Fibroblast of lung (primary cell): ENCODE measurements around the gene ASTL. TPM values are rescaled to one million over a fixed set of nuclear protein-coding genes. Genes with fewer than 3 reads are reported as not detected.

Experiments used
- DNase-seq, 2 donors: peaks; one replicate each; pipeline versions ENCODE4 v3.0.0 to v3.0.0-alpha.2; 2010; ENCODE audit warnings: low read depth in 2 of 2
- H2AFZ ChIP-seq: 2 replicates; pipeline ENCODE4 v1.5.1; 2012; ENCODE audit warnings: low read length, control low read depth, inconsistent platforms
- H3K27ac ChIP-seq: 2 replicates; pipeline ENCODE4 v1.5.1; 2011; ENCODE audit warnings: low read length, control low read depth; ENCODE audit not compliant: insufficient read depth
- H3K27me3 ChIP-seq: 2 replicates; pipeline ENCODE4 v1.5.1; 2011; ENCODE audit warnings: mild to moderate bottlenecking, low read length; ENCODE audit not compliant: control insufficient read depth, insufficient read depth
- H3K36me3 ChIP-seq: 2 replicates; pipeline ENCODE4 v1.5.1; 2011; ENCODE audit warnings: low read length; ENCODE audit not compliant: control insufficient read depth, insufficient read depth
- H3K4me1 ChIP-seq: 2 replicates; pipeline ENCODE4 v1.5.1; 2011; ENCODE audit warnings: low read length; ENCODE audit not compliant: control insufficient read depth, insufficient read depth; ENCODE audit errors: extremely low read depth
- H3K4me2 ChIP-seq: 2 replicates; pipeline ENCODE4 v1.5.1; 2011; ENCODE audit warnings: low read length, control low read depth; ENCODE audit not compliant: insufficient read depth; ENCODE audit errors: extremely low read depth
- H3K4me3 ChIP-seq, 4 experiments: fragments of 200-600 bp in 1 of 4; sonication (generic) in 1 of 4; replicated peaks in 1 of 4; 2 replicates each; pipeline ENCODE4 v1.5.1; 2011 to 2016; ENCODE audit warnings: low read length in 4 of 4, low read depth in 3 of 4, mild to moderate bottlenecking in 3 of 4, control low read depth in 2 of 4, inconsistent platforms in 1 of 4, mixed read lengths in 1 of 4; ENCODE audit not compliant: insufficient read depth in 1 of 4; ENCODE audit errors: control extremely low read depth in 1 of 4
- H3K79me2 ChIP-seq: 2 replicates; pipeline ENCODE4 v1.5.1; 2012; ENCODE audit warnings: mild to moderate bottlenecking, low read length, inconsistent platforms; ENCODE audit not compliant: control insufficient read depth, insufficient read depth
- H3K9ac ChIP-seq: 2 replicates; pipeline ENCODE4 v1.5.1; 2011; ENCODE audit warnings: mild to moderate bottlenecking, low read length, control low read depth; ENCODE audit not compliant: insufficient read depth
- H3K9me3 ChIP-seq: 2 replicates; pipeline ENCODE4 v1.5.1; 2012; ENCODE audit warnings: low read depth, low read length; ENCODE audit not compliant: control insufficient read depth, insufficient read depth
- H4K20me1 ChIP-seq: 2 replicates; pipeline ENCODE4 v1.5.1; 2011; ENCODE audit warnings: low read length; ENCODE audit not compliant: control insufficient read depth, insufficient read depth; ENCODE audit errors: extremely low read depth
- EZH2 ChIP-seq: IDR thresholded peaks from 2 replicates; pipeline ENCODE4 v1.5.1; 2012; ENCODE audit warnings: low read length, control low read depth, mild to moderate bottlenecking; ENCODE audit errors: missing control alignments
- polyA plus RNA-seq, 2 donors: library from polyadenylated mRNA; depleted of rRNA in 1 of 2; stranded (reverse) in 1 of 2; unstranded in 1 of 2; fragments of >200 nt; gene quantifications; 2 replicates each; pipeline ENCODE4 v1.2.1, GENCODE V29; 2011 to 2012; ENCODE audit warnings: missing spikeins in 1 of 2
- total RNA-seq: library from RNA; depleted of rRNA; stranded (reverse); fragments of >200 nt; gene quantifications from 2 replicates; pipeline ENCODE4 v1.2.1, GENCODE V29; 2014
- TF ChIP-seq, protein P1 (sequence below), 2 donors: IDR thresholded peaks in 1 of 2; conservative IDR thresholded peaks in 1 of 2; 1 replicate in 1 of 2; 2 replicates in 1 of 2; pipeline ENCODE4 v1.5.1; 2011 to 2012; ENCODE audit warnings: low read length in 2 of 2, control low read depth in 1 of 2, inconsistent platforms in 1 of 2, low read depth in 1 of 2, mild to moderate bottlenecking in 1 of 2

Gene ASTL
- total and polyA plus RNA-seq, 2 donors (not counting 1 experiment from before 2014, with no cell fraction given) = not detected

- TF ChIP-seq, protein P1, sequence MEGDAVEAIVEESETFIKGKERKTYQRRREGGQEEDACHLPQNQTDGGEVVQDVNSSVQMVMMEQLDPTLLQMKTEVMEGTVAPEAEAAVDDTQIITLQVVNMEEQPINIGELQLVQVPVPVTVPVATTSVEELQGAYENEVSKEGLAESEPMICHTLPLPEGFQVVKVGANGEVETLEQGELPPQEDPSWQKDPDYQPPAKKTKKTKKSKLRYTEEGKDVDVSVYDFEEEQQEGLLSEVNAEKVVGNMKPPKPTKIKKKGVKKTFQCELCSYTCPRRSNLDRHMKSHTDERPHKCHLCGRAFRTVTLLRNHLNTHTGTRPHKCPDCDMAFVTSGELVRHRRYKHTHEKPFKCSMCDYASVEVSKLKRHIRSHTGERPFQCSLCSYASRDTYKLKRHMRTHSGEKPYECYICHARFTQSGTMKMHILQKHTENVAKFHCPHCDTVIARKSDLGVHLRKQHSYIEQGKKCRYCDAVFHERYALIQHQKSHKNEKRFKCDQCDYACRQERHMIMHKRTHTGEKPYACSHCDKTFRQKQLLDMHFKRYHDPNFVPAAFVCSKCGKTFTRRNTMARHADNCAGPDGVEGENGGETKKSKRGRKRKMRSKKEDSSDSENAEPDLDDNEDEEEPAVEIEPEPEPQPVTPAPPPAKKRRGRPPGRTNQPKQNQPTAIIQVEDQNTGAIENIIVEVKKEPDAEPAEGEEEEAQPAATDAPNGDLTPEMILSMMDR (conservative IDR thresholded peaks at IDR 0.05 in 1 of 2, IDR thresholded peaks at IDR 0.05 in 1 of 2; ENCODE audit: low read depth in 1 of 2, low read length in 2 of 2) = no peak
- no peak for TF ChIP-seq EZH2
- Histone ChIP-seq H3K27me3 (peaks cover 8% of the 10 kb centered on the region), H3K9me3 (no peaks in the 10 kb centered on the region), H3K36me3 (no peaks in the 10 kb centered on the region), H3K4me2 (no peak overlapping the region), H3K27ac (no peak overlapping the region), H2AFZ (no peak overlapping the region), H3K4me3 (no peak overlapping the region), H3K79me2 (no peaks in the 10 kb centered on the region), H3K9ac (no peak overlapping the region), H4K20me1 (no peaks in the 10 kb centered on the region), H3K4me1 (no peaks in the 10 kb centered on the region)
- DNase-seq = no peak
These were observed 46.4 kb downstream of the ASTL start for GRCh38 chr2:96091711-96092572.

DNA sequence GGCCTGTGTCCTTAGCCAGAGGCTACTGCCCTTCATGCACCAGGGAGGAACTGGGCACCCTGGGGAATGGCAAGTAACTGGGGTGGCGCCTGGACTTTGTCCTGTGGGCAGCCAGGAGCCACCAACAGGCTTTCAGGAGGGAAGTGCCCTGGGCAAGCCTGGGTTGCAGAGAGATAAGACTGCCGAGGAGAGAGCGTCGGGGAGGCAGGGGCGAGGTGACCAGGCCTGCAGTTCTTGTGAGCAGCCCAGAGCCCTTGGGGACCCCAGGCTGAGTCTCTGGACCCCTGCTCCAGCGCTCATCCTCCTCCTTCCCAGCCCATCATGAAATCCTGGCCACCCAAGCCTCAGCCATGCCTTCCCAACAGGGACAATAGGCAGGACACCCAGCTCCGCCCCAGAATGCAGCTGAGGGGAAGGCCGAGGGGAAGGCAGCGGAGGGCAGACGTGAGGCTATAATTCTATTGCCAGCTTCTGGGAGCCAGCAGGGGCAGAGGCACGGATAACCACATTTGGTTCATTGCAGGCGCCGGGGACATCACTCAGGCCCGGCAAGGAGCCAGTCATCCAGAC lies 47.1 kb downstream of the ASTL start:
- TF ChIP-seq EZH2 = no peak
- TF ChIP-seq, protein P1 (conservative IDR thresholded peaks at IDR 0.05 in 1 of 2, IDR thresholded peaks at IDR 0.05 in 1 of 2; ENCODE audit: low read depth in 1 of 2, low read length in 2 of 2) = no peak
- no peak for DNase-seq
- no peak overlapping the region for H2AFZ ChIP-seq
- no peaks in the 10 kb centered on the region for H3K9me3 ChIP-seq
- H4K20me1 ChIP-seq = no peaks in the 10 kb centered on the region
- H3K4me1 ChIP-seq = no peaks in the 10 kb centered on the region
- no peak overlapping the region for H3K4me3 ChIP-seq
- no peak overlapping the region for H3K9ac ChIP-seq
- peaks cover 8% of the 10 kb centered on the region for H3K27me3 ChIP-seq
- H3K4me2 ChIP-seq = no peak overlapping the region
- H3K79me2 ChIP-seq = no peaks in the 10 kb centered on the region
- H3K27ac ChIP-seq = no peak overlapping the region
- H3K36me3 ChIP-seq = no peaks in the 10 kb centered on the region

GRCh38 chr2:96090196-96090926 lies 47.9 kb downstream of the ASTL start:
- H3K79me2 ChIP-seq = no peaks in the 10 kb centered on the region
- peaks cover 8% of the 10 kb centered on the region for H3K27me3 ChIP-seq
- no peaks in the 10 kb centered on the region for H3K4me1 ChIP-seq
- peak; percentile 9 to 57 for DNase-seq
- TF ChIP-seq, protein P1 (conservative IDR thresholded peaks at IDR 0.05 in 1 of 2, IDR thresholded peaks at IDR 0.05 in 1 of 2; ENCODE audit: low read depth in 1 of 2, low read length in 2 of 2) = no peak
- TF ChIP-seq EZH2 = no peak
- H3K27ac ChIP-seq = no peak overlapping the region
- no peaks in the 10 kb centered on the region for H3K9me3 ChIP-seq
- H3K9ac ChIP-seq = no peak overlapping the region
- no peak overlapping the region for H3K4me3 ChIP-seq
- H4K20me1 ChIP-seq = no peaks in the 10 kb centered on the region
- no peak overlapping the region for H3K4me2 ChIP-seq
- H3K36me3 ChIP-seq = no peaks in the 10 kb centered on the region
- H2AFZ ChIP-seq = no peak overlapping the region
